ENCODE results near the gene PLOD1.

- TF ChIP-seq POLR2A (IDR thresholded peaks at IDR 0.05): no peak
- no peak for TF ChIP-seq CTCF (IDR thresholded peaks at IDR 0.05)
Measured at GRCh38 chr1:11990303-11991032, 56.0 kb downstream of the PLOD1 start.

Data from uterus (tissue), 2 donors.